Astrocyte (in vitro differentiated cells and primary cell): ENCODE data around the gene PARP9. TPM values are rescaled to one million over a fixed set of nuclear protein-coding genes. Genes with fewer than 3 reads are reported as not detected.

Experiments
- DNase-seq: peaks from one replicate; pipeline ENCODE4 v3.0.0-alpha.2; 2010; ENCODE audit warnings: low read depth
- FAIRE-seq: peaks from 2 replicates; lab custom pipeline; 2011; peaks lifted over from hg19 to GRCh38; lab: Jason Lieb, UNC
- H2AFZ ChIP-seq: 2 replicates; pipeline ENCODE4 v1.6.0; 2012; ENCODE audit warnings: low read depth, low read length, inconsistent platforms
- H3K27ac ChIP-seq: 2 replicates; pipeline ENCODE4 v1.5.1; 2011; ENCODE audit warnings: low read depth, low read length, inconsistent platforms
- H3K27me3 ChIP-seq: 2 replicates; pipeline ENCODE4 v1.6.0; 2011; ENCODE audit warnings: low read length, inconsistent platforms; ENCODE audit not compliant: insufficient read depth
- H3K36me3 ChIP-seq: 2 replicates; pipeline ENCODE4 v1.5.1; 2011; ENCODE audit warnings: low read length, inconsistent platforms; ENCODE audit not compliant: insufficient read depth
- H3K4me1 ChIP-seq: 2 replicates; pipeline ENCODE4 v1.5.1; 2011; ENCODE audit warnings: low read length, inconsistent platforms; ENCODE audit not compliant: insufficient read depth
- H3K4me2 ChIP-seq: 2 replicates; pipeline ENCODE4 v1.6.0; 2012; ENCODE audit warnings: low read length, inconsistent platforms
- H3K4me3 ChIP-seq: 2 replicates; pipeline ENCODE4 v1.5.1; 2011; ENCODE audit warnings: low read depth, mild to moderate bottlenecking, low read length, inconsistent platforms; ENCODE audit not compliant: insufficient read depth
- H3K79me2 ChIP-seq: 2 replicates; pipeline ENCODE4 v1.6.0; 2012; ENCODE audit warnings: mild to moderate bottlenecking, low read length, inconsistent platforms; ENCODE audit not compliant: insufficient read depth
- H3K9ac ChIP-seq: 2 replicates; pipeline ENCODE4 v1.6.0; 2012; ENCODE audit warnings: mild to moderate bottlenecking, low read length, inconsistent platforms
- H3K9me3 ChIP-seq: 2 replicates; pipeline ENCODE4 v1.5.1; 2012; ENCODE audit warnings: low read depth, mild to moderate bottlenecking, low read length, inconsistent platforms; ENCODE audit not compliant: insufficient read depth
- H4K20me1 ChIP-seq: 2 replicates; pipeline ENCODE4 v1.6.0; 2012; ENCODE audit warnings: low read length, inconsistent platforms; ENCODE audit not compliant: insufficient read depth
- H3K27ac Mint-ChIP-seq: one replicate; pipeline ENCODE4 v1.8.0; 2021; ENCODE audit warnings: mild to moderate bottlenecking, mixed read lengths; ENCODE audit not compliant: unreplicated experiment
- H3K27me3 Mint-ChIP-seq: one replicate; pipeline ENCODE4 v1.8.0; 2021; ENCODE audit warnings: low read depth, mixed read lengths; ENCODE audit not compliant: unreplicated experiment
- H3K36me3 Mint-ChIP-seq: one replicate; pipeline ENCODE4 v1.8.0; 2021; ENCODE audit warnings: low read depth, mixed read lengths; ENCODE audit not compliant: unreplicated experiment
- H3K4me1 Mint-ChIP-seq: one replicate; pipeline ENCODE4 v1.8.0; 2021; ENCODE audit warnings: low read depth, mixed read lengths; ENCODE audit not compliant: unreplicated experiment
- H3K4me3 Mint-ChIP-seq: one replicate; pipeline ENCODE4 v1.8.0; 2021; ENCODE audit warnings: mild to moderate bottlenecking, moderate library complexity, mixed read lengths; ENCODE audit not compliant: unreplicated experiment
- H3K9me3 Mint-ChIP-seq: one replicate; pipeline ENCODE4 v1.8.0; 2021; ENCODE audit warnings: mild to moderate bottlenecking, mixed read lengths; ENCODE audit not compliant: unreplicated experiment
- CTCF ChIP-seq: IDR thresholded peaks from 2 replicates; pipeline ENCODE4 v1.5.1; 2011; ENCODE audit warnings: low read depth, mild to moderate bottlenecking, inconsistent platforms, low read length, moderate library complexity; ENCODE audit not compliant: insufficient read depth
- EZH2 ChIP-seq: IDR thresholded peaks from 2 replicates; pipeline ENCODE4 v1.6.1; 2012; ENCODE audit warnings: mild to moderate bottlenecking, low read length, inconsistent platforms; ENCODE audit not compliant: insufficient read depth
- total RNA-seq: library from RNA; stranded (reverse); gene quantifications from 2 replicates; pipeline ENCODE4 v1.2.1, GENCODE V29; 2021

PARP9 gene
- total RNA-seq, 1 donor from 2014 or later: 74.1 TPM

DNA sequence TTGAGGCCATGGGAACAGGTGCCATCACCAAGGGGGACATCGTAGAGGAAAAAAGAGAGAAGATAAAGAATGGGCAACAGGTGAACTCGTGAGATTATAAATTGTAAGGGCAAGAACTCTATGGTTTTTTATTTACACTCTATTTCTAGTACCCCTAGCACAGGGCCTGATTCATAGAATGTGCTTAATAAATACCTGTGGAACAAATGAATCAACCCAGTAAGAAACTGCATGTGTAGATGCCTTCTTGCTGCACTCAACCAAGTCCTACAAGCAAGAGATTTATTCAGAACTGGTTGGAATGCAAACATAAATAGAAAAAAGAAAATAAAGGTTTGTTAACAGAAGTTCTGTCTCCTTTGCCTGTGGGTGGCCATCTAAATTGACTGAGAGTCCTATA, 30.6 kb downstream of the PARP9 start:
- no peak overlapping the region for H3K27ac Mint-ChIP-seq
- H3K4me3 Mint-ChIP-seq: no peak overlapping the region
- no peak overlapping the region for H3K4me2 ChIP-seq
- H3K79me2 ChIP-seq: no peaks in the 10 kb centered on the region
- H3K9me3 ChIP-seq: no peaks in the 10 kb centered on the region
- H3K4me3 ChIP-seq: no peak overlapping the region
- H3K36me3 Mint-ChIP-seq: peaks cover 25% of the 10 kb centered on the region
- H3K27me3 Mint-ChIP-seq: no peaks in the 10 kb centered on the region
- DNase-seq: no peak
- TF ChIP-seq CTCF (no peak), EZH2 (no peak)
- no peaks in the 10 kb centered on the region for H3K9me3 Mint-ChIP-seq
- no peak for FAIRE-seq
- H3K4me1 Mint-ChIP-seq: peaks cover 27% of the 10 kb centered on the region
- H3K27ac ChIP-seq: no peak overlapping the region
- H4K20me1 ChIP-seq: no peaks in the 10 kb centered on the region
- no peaks in the 10 kb centered on the region for H3K36me3 ChIP-seq
- H3K9ac ChIP-seq: no peak overlapping the region
- no peak overlapping the region for H2AFZ ChIP-seq
- no peaks in the 10 kb centered on the region for H3K27me3 ChIP-seq
- peaks cover 4% of the 10 kb centered on the region for H3K4me1 ChIP-seq

GRCh38 chr3:122530164-122530563, 33.9 kb downstream of the PARP9 start:
- DNase-seq (no peak), FAIRE-seq (no peak)
- Histone ChIP-seq H3K9me3 (no peaks in the 10 kb centered on the region), H3K9ac (no peak overlapping the region), H3K4me3 (no peak overlapping the region), H3K79me2 (no peaks in the 10 kb centered on the region), H4K20me1 (no peaks in the 10 kb centered on the region), H2AFZ (no peak overlapping the region), H3K27me3 (no peaks in the 10 kb centered on the region), H3K36me3 (no peaks in the 10 kb centered on the region), H3K4me1 (peaks cover 4% of the 10 kb centered on the region), H3K4me2 (no peak overlapping the region), H3K27ac (no peak overlapping the region)
- H3K4me1 Mint-ChIP-seq: peaks cover 22% of the 10 kb centered on the region
- no peaks in the 10 kb centered on the region for H3K27me3 Mint-ChIP-seq
- H3K4me3 Mint-ChIP-seq: no peak overlapping the region
- no peak overlapping the region for H3K27ac Mint-ChIP-seq
- no peaks in the 10 kb centered on the region for H3K9me3 Mint-ChIP-seq
- peaks cover 20% of the 10 kb centered on the region for H3K36me3 Mint-ChIP-seq
- TF ChIP-seq EZH2 (no peak), CTCF (no peak)

GRCh38 chr3:122523317-122523716, 40.8 kb downstream of the PARP9 start:
- DNase-seq: no peak
- no peak overlapping the region for H3K4me2 ChIP-seq
- TF ChIP-seq CTCF (no peak), EZH2 (no peak)
- H4K20me1 ChIP-seq: no peaks in the 10 kb centered on the region
- peaks cover 7% of the 10 kb centered on the region for H3K27me3 ChIP-seq
- H3K4me1 ChIP-seq: no peaks in the 10 kb centered on the region
- H3K79me2 ChIP-seq: no peaks in the 10 kb centered on the region
- FAIRE-seq: no peak
- Mint-ChIP-seq H3K4me1 (peaks cover 2% of the 10 kb centered on the region), H3K36me3 (peaks cover 6% of the 10 kb centered on the region), H3K9me3 (peaks cover 3% of the 10 kb centered on the region), H3K27me3 (no peaks in the 10 kb centered on the region), H3K4me3 (no peak overlapping the region), H3K27ac (no peak overlapping the region)
- no peak overlapping the region for H2AFZ ChIP-seq
- H3K9ac ChIP-seq: no peak overlapping the region
- no peaks in the 10 kb centered on the region for H3K36me3 ChIP-seq
- H3K9me3 ChIP-seq: no peaks in the 10 kb centered on the region
- no peak overlapping the region for H3K27ac ChIP-seq
- no peak overlapping the region for H3K4me3 ChIP-seq
